OCI-LY3 (cell line): ENCODE data around the gene LYPD4.
"Not testable (repeated sequence)": the region's sequence is repeated elsewhere in the genome, so short reads cannot be mapped to it uniquely, and the experiment has no call there.

Experiments
- EZH2phosphoT487 ChIP-seq: fragments of 200-600 bp; shearing (Covaris generic); IDR thresholded peaks from 2 replicates; pipeline ENCODE4 v1.6.1; 2018; ENCODE audit warnings: antibody characterized with exemption, mixed run types, low read depth
- TF ChIP-seq, protein P1 (sequence below): fragments of 200-600, 300-600 bp; sonication (generic); IDR thresholded peaks from 2 replicates; pipeline ENCODE4 v1.5.1; 2014; ENCODE audit warnings: antibody characterized with exemption, low read length, low read depth

- TF ChIP-seq, protein P1, sequence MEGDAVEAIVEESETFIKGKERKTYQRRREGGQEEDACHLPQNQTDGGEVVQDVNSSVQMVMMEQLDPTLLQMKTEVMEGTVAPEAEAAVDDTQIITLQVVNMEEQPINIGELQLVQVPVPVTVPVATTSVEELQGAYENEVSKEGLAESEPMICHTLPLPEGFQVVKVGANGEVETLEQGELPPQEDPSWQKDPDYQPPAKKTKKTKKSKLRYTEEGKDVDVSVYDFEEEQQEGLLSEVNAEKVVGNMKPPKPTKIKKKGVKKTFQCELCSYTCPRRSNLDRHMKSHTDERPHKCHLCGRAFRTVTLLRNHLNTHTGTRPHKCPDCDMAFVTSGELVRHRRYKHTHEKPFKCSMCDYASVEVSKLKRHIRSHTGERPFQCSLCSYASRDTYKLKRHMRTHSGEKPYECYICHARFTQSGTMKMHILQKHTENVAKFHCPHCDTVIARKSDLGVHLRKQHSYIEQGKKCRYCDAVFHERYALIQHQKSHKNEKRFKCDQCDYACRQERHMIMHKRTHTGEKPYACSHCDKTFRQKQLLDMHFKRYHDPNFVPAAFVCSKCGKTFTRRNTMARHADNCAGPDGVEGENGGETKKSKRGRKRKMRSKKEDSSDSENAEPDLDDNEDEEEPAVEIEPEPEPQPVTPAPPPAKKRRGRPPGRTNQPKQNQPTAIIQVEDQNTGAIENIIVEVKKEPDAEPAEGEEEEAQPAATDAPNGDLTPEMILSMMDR = not testable (repeated sequence)
- not testable (repeated sequence) for TF ChIP-seq EZH2phosphoT487
These were observed 55.4 kb downstream of the LYPD4 start for GRCh38 chr19:41789053-41789452.
